Measurements from ENCODE around the gene TMOD1.
"Not testable (repeated sequence)": the region's sequence is repeated elsewhere in the genome, so short reads cannot be mapped to it uniquely, and the experiment has no call there.

The TMOD1 gene

GRCh38 chr9:97498846-97499245 lies 2.6 kb upstream of the TMOD1 start:
- not testable (repeated sequence) for DNase-seq (ENCODE audit: low read depth in 2 of 2)

- no peak for DNase-seq (ENCODE audit: low read depth in 2 of 2)
Observed at GRCh38 chr9:97500263-97500662, 1.2 kb upstream of the TMOD1 start.

GRCh38 chr9:97500765-97501176 lies 695 bp upstream of the TMOD1 start:
- no peak for DNase-seq (ENCODE audit: low read depth in 2 of 2)

- no peak for DNase-seq (ENCODE audit: low read depth in 2 of 2)
Observed at GRCh38 chr9:97501972-97502221, 431 bp downstream of the TMOD1 start.

GRCh38 chr9:97502222-97502983 lies 937 bp downstream of the TMOD1 start:
- DNase-seq (ENCODE audit: low read depth in 2 of 2): no peak

- DNase-seq (ENCODE audit: low read depth in 2 of 2): no peak
Observed at GRCh38 chr9:97502984-97503861, 1.8 kb downstream of the TMOD1 start.

GRCh38 chr9:97503862-97504210 lies 2.4 kb downstream of the TMOD1 start:
- no peak for DNase-seq (ENCODE audit: low read depth in 2 of 2)

GRCh38 chr9:97504381-97505216 lies 3.1 kb downstream of the TMOD1 start:
- DNase-seq (ENCODE audit: low read depth in 2 of 2): no peak

GRCh38 chr9:97505845-97506244 lies 4.4 kb downstream of the TMOD1 start:
- DNase-seq (ENCODE audit: low read depth in 2 of 2): no peak

- DNase-seq (ENCODE audit: low read depth in 2 of 2): no peak
Observed at GRCh38 chr9:97506306-97506705, 4.8 kb downstream of the TMOD1 start.

- no peak for DNase-seq (ENCODE audit: low read depth in 2 of 2)
Observed at GRCh38 chr9:97506787-97507186, 5.3 kb downstream of the TMOD1 start.

GRCh38 chr9:97507428-97507984 lies 6.0 kb downstream of the TMOD1 start:
- no peak for DNase-seq (ENCODE audit: low read depth in 2 of 2)

GRCh38 chr9:97508852-97509251 lies 7.4 kb downstream of the TMOD1 start:
- no peak for DNase-seq (ENCODE audit: low read depth in 2 of 2)

GRCh38 chr9:97510797-97511654 lies 9.6 kb downstream of the TMOD1 start:
- DNase-seq (ENCODE audit: low read depth in 2 of 2): peak in 1 of 2 donors; percentile 20

GRCh38 chr9:97511655-97512427 lies 10.4 kb downstream of the TMOD1 start:
- no peak for DNase-seq (ENCODE audit: low read depth in 2 of 2)

GRCh38 chr9:97512966-97513560 lies 11.6 kb downstream of the TMOD1 start:
- DNase-seq (ENCODE audit: low read depth in 2 of 2): no peak

GRCh38 chr9:97514531-97514930 lies 13.1 kb downstream of the TMOD1 start:
- DNase-seq (ENCODE audit: low read depth in 2 of 2): no peak

- no peak for DNase-seq (ENCODE audit: low read depth in 2 of 2)
Observed at GRCh38 chr9:97515662-97516061, 14.2 kb downstream of the TMOD1 start.

GRCh38 chr9:97516111-97516510 lies 14.6 kb downstream of the TMOD1 start:
- DNase-seq (ENCODE audit: low read depth in 2 of 2): no peak

Data from stimulated activated CD8-positive, alpha-beta memory T cell treated with anti-CD3 and anti-CD28 coated beads, Interleukin-15, amount 100 ng/mL, for 48 hours (primary cell).